Osteoblast (primary cell): ENCODE measurements around the gene CPNE4. TPM values are rescaled to one million over a fixed set of nuclear protein-coding genes. Genes with fewer than 3 reads are reported as not detected.

Experiments used
- DNase-seq: peaks from one replicate; pipeline ENCODE4 v3.0.0; 2011; ENCODE audit warnings: low spot score, mixed read lengths; ENCODE audit not compliant: insufficient read length; ENCODE audit errors: missing footprints
- H2AFZ ChIP-seq: 2 replicates; pipeline ENCODE4 v1.6.0; 2011; ENCODE audit warnings: mild to moderate bottlenecking, low read length
- H3K27ac ChIP-seq: 2 replicates; pipeline ENCODE4 v1.5.1; 2011; ENCODE audit warnings: mild to moderate bottlenecking, low read depth, low read length, moderate library complexity
- H3K27me3 ChIP-seq: 2 replicates; pipeline ENCODE4 v1.6.0; 2012; ENCODE audit warnings: mild to moderate bottlenecking, control low read depth, inconsistent platforms, low read length, moderate library complexity; ENCODE audit not compliant: insufficient read depth
- H3K36me3 ChIP-seq: 2 replicates; pipeline ENCODE4 v1.5.1; 2011; ENCODE audit warnings: mild to moderate bottlenecking, low read length, control low read depth, moderate library complexity; ENCODE audit not compliant: insufficient read depth
- H3K4me1 ChIP-seq: 2 replicates; pipeline ENCODE4 v1.5.1; 2011; ENCODE audit warnings: mild to moderate bottlenecking, low read length, control low read depth, moderate library complexity; ENCODE audit not compliant: insufficient read depth
- H3K4me2 ChIP-seq: 2 replicates; pipeline ENCODE4 v1.6.0; 2011; ENCODE audit warnings: mild to moderate bottlenecking, low read length; ENCODE audit not compliant: insufficient read depth
- H3K4me3 ChIP-seq: fragments of 200-600 bp; sonication (generic); 3 replicates; pipeline ENCODE4 v1.5.1; 2012; ENCODE audit warnings: mild to moderate bottlenecking, low read length, inconsistent platforms; ENCODE audit not compliant: insufficient read depth
- H3K79me2 ChIP-seq: 2 replicates; pipeline ENCODE4 v1.6.0; 2012; ENCODE audit warnings: mild to moderate bottlenecking, low read length, control low read depth, inconsistent platforms; ENCODE audit not compliant: insufficient read depth
- H3K9me3 ChIP-seq: 2 replicates; pipeline ENCODE4 v1.5.1; 2011; ENCODE audit warnings: low read depth, low read length, control low read depth
- H4K20me1 ChIP-seq: 2 replicates; pipeline ENCODE4 v1.6.0; 2012; ENCODE audit warnings: mild to moderate bottlenecking, low read length, control low read depth; ENCODE audit not compliant: insufficient read depth
- CTCF ChIP-seq: IDR thresholded peaks from 2 replicates; pipeline ENCODE4 v1.5.1; 2011; ENCODE audit warnings: mild to moderate bottlenecking, low read depth, low read length, moderate library complexity; ENCODE audit errors: extremely low read depth
- total RNA-seq: library from RNA; depleted of rRNA; stranded (reverse); fragments of >200 nt; gene quantifications from 2 replicates; pipeline ENCODE4 v1.2.3, GENCODE V29; 2012

The CPNE4 gene
- total RNA-seq, 1 donor: not detected

GRCh38 chr3:131550562-131551465 lies 484.0 kb downstream of the CPNE4 start:
- no peak for DNase-seq
- no peak for TF ChIP-seq CTCF

GRCh38 chr3:131549340-131549739 lies 485.5 kb downstream of the CPNE4 start:
- H3K27me3 ChIP-seq: no peaks in the 10 kb centered on the region
- H2AFZ ChIP-seq: no peak overlapping the region
- no peak overlapping the region for H3K4me3 ChIP-seq
- DNase-seq: no peak
- H3K79me2 ChIP-seq: no peaks in the 10 kb centered on the region
- no peak overlapping the region for H3K27ac ChIP-seq
- no peak overlapping the region for H3K4me2 ChIP-seq
- H3K36me3 ChIP-seq: no peaks in the 10 kb centered on the region
- peak; percentile 41 for TF ChIP-seq CTCF
- no peaks in the 10 kb centered on the region for H3K4me1 ChIP-seq
- no peaks in the 10 kb centered on the region for H4K20me1 ChIP-seq
- no peaks in the 10 kb centered on the region for H3K9me3 ChIP-seq

More at GRCh38 chr3:131550562-131551465, 484.0 kb downstream of the CPNE4 start:
- Histone ChIP-seq H3K4me1 (no peaks in the 10 kb centered on the region), H3K27me3 (no peaks in the 10 kb centered on the region), H3K4me2 (no peak overlapping the region), H3K36me3 (no peaks in the 10 kb centered on the region), H3K27ac (no peak overlapping the region), H4K20me1 (no peaks in the 10 kb centered on the region), H3K9me3 (no peaks in the 10 kb centered on the region), H3K4me3 (no peak overlapping the region), H2AFZ (no peak overlapping the region), H3K79me2 (no peaks in the 10 kb centered on the region)

- Histone ChIP-seq H3K27me3 (no peaks in the 10 kb centered on the region), H2AFZ (no peak overlapping the region)
These were observed 487.2 kb downstream of the CPNE4 start for GRCh38 chr3:131547585-131547984.

More at GRCh38 chr3:131547585-131547984, 487.2 kb downstream of the CPNE4 start:
- no peaks in the 10 kb centered on the region for H3K36me3 ChIP-seq
- H3K27ac ChIP-seq: no peak overlapping the region
- no peaks in the 10 kb centered on the region for H3K79me2 ChIP-seq
- no peak overlapping the region for H3K4me2 ChIP-seq
- no peaks in the 10 kb centered on the region for H4K20me1 ChIP-seq
- peaks cover 8% of the 10 kb centered on the region for H3K4me1 ChIP-seq
- TF ChIP-seq CTCF: no peak
- no peak overlapping the region for H3K4me3 ChIP-seq
- H3K9me3 ChIP-seq: no peaks in the 10 kb centered on the region
- no peak for DNase-seq
